GM21381 (cell line): ENCODE data around the gene HOXB3.
"Not testable (repeated sequence)": the region's sequence is repeated elsewhere in the genome, so short reads cannot be mapped to it uniquely, and the experiment has no call there.

Source experiments
- ATAC-seq: cut with Tn5 transposase; IDR thresholded peaks from one replicate; pipeline ENCODE4 v1.9.1; 2021; ENCODE audit warnings: mild to moderate bottlenecking, moderate library complexity; ENCODE audit not compliant: unreplicated experiment

The HOXB3 gene

DNA sequence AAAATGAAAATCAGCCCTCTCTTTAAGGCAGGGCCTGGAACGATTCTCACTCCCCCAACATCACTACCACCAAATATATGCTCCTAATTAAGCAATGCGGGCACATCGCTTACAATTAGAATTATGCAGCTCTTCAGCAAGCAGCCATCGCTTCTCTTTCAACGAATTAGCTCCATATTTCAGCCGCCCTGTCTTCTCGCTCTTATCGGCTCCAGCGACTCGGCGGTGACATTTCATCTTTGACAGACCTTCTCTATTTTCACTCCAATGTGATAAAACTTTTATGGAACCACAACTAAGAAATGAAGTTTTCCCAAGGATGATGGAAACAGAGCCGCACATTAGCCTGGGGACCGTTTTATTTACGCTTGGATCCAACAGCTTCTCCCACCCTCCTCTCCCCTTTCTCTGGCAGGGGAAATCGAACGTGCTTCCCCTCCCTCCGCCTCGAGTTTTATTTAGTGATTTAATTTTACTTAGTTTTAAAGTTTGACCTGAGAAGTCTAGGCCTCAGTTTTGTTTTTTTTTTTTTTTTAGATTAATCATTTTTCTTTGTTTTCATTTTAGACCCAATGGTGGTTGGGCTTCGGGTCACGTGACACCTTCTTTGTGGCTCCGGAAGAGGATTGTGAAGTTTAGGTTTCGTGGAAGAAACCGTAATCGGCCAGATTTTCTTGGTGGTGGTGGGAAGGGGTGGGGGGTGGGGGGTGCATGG, 42.1 kb downstream of the HOXB3 start:
- no peak for ATAC-seq

DNA sequence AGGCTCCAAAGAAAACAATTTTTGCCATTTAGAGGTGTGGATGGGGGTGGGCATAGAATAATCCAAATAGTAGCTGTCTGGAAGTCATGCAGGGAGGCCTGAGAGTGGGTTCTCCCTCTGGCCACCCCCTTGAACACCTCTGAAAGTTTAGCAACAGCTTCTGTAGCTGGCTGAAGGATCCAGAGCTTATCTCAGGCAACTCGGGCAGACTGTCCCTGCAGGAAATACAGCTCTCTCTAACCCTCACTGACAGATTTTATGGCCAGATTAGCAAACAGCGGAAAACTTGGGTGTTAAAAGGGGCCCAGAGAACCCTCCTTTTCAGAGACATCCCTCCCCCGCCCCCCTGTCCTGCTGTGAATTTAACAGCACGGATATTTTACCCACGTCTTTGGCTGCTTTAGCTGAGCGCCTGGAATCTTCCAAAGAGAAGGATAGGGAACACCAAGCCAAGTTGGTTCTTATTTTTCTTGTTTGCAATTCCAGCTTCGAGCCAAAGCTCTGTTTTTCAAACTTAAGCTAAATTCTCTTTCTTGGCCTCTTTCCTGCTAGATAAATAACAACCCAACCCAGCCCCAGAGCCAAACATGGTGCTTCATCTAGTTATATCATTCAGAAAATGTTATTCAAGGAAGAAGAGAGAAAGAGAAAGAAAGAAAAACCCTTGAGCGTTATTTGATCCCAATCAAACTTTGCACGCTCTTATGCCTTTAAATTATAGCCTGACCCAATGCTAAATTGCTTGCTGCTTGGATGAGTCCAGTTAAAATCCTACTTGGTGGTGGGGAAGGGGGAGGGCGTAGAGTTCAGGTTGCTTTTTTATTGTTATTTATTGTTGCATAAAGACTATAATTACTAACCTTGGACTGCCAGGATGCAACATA, 42.9 kb downstream of the HOXB3 start:
- ATAC-seq = no peak

DNA sequence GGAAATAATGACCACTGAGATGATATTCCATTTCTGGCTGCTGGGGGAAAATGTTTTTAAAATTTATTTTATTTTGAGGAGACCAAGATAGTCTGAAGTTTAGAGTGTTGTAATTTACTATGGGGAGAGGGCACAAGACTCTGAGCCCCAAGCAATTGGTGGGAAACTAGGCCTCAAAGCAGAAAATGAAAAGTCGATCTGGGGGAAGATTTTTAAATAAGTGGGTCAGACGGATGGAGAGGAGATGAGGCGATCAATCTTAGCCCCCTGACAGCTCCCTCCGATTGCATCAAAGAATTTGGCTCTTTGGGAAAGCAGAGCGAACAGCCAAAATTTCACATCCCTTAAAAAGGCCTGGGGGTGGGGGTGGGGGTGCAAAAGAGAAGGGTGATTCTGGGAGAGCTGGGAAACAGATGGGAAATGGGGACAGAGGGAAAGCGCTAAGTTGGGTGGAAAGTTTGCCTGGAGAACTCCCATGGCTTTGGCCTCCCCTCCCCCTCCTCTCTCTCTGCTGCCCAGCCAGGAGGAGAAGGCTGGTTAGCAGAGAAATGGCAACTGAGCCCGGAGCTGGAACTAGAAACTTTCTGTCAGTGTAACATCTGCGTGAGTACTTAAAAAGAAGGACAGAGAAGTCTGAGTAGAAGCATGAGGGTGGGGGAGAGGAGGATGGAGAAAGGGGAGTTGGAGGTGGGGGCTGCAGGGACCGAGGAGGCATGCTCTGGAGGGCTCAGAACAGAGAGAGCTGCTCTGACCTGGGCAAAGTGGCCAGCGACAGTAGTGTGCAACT, 43.7 kb downstream of the HOXB3 start:
- no peak for ATAC-seq

DNA sequence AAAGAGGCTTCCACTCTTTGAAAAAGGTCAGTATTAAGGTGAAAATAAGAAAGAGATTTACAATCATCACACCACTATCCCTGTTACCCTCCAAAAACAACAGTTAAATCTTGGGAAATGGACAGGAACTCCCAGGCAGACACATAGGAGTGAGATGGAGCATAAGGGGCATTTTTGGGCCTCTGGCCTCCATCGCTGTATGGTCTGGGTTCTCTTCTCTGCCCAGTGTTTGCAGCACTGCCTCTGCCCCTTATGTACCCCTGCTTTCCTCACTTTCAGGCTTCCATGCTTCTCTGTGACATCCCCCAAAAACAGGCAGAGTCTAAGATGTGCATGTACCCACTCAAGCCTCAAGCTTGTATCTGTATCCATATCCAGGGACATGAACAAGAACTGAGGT, 44.5 kb downstream of the HOXB3 start:
- no peak for ATAC-seq

DNA sequence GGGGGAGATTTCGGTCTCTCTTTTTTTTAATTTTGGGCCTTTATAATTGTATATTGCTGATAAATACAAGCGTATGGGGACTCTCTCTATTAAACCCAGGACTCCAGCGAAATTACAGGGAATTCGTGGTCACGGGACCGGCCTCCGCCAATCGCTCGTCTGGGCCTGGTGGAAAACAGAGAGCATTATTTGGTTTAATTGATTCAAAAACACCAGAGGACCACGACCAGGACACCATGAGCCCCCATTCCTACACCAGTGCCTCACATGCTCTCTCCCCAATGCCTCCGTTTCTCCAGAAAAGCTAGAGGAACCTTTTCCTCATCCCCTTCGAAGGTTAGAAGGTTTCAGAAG, 45.0 kb downstream of the HOXB3 start, which contains the start of gene HOXB2:
Gene HOXB2, minus strand, starts transcription at position 88 of the 354 bp plus-strand sequence. CDS start 198 bp downstream, outside the sequence.
- no peak for ATAC-seq

DNA sequence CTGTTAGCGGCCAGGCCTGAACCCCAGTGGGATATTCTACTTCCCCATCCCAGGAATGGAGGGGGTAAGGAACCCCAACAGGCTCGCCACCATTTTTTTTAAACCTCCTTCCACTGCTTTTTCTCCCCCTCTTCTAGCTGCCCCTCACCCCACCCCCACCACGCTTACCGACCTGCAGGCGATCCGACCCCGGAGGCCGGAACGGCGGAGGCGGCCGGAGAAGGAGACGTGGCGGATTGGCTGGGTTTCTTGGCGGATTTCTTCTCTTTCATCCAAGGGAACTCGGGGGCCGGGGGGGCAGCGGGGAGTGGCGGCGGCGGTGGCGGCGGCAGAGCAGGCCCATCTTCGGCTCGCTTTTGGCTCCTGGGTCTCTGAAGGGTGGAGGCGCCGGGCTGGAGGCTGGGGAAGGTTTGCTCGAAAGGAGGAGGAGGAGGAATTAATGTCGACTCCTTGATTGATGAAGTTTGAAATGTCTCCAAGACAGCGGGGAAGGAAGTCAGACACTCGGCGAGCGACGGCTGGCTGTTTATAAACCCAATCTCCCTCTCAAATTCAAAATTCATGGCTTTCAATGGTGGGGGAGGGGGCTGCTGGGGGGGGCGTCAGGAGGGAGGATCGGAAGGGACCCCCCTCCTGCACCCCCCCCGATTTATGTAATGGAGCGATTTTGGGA, 45.6 kb downstream of the HOXB3 start:
- ATAC-seq = no peak

DNA sequence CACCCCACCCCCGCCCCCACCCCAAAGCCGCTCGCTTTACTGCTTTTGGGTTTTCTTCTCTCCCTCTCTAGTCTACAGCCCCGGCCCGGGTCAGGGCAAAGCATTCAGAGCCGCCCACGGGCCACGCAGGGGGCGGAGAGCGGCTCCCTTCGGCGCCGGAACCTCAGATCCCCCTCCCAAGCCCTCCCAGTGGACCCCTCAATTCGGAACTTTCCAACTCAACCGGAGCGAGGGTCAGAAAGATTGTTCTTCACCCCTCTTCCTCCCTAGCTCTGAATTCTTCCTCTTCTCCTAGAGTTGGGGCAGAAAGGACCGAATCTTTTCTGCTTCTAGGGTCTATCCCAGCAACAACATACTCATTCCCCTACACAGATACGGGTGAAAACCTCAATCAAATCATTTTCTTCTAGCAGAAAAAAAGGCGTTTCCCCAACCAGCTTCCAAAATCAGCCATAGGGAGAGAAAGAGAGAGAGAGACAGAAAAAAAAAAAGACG, 46.1 kb downstream of the HOXB3 start:
- no peak for ATAC-seq

DNA sequence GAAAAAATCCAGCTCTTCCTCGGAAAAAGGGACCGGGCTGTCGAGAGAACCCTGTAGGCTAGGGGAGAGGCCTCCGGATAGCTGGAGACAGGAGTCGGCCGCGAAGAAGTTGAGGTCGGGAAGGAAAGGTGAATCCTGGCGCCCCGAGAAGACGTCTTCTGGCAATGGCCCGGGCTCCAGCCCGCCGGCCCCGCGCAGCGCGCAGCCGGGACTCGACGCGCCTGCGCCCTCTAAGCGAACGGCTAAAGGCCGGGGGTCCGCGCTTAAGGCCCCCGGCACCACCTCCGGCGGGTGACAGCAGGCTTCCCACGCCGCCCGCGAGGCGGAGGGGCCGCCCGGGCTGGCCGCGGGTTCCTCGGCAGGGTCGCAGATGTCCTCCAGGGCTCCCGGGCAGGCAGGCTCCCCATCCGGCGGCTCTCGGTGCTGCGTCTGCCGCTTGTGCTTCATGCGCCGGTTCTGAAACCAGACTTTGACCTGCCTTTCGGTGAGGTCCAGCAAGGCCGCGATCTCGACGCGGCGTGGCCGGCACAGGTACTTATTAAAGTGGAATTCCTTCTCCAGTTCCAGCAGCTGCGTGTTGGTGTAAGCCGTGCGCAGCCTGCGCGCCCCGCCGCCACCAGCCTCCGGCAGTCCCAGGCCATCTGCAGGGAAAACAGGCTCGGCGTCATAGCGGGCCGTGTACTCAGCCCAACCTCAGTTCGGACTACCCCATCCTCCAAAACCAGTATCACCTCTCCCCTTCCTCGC, 46.8 kb downstream of the HOXB3 start:
- ATAC-seq = peak; percentile 40

DNA sequence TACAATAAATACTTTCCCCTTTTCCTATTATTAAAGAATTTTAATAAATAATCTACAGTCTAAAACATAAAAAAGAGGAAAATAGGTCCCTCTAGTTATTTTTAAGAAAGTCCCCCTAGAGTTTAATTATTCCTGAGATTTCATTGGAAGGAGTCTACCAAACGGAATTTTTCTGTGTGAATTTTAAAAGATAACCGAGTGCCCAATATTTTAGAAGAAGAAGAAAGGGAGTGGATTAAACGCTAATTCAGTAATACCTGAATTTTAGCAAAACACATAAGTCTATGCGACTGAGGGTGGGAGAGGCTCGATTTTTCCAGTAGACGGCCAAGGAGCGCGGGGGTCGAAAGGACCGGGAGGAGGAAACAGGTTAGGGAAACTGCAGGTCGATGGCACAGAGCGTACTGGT, 47.3 kb downstream of the HOXB3 start:
- ATAC-seq = no peak

DNA sequence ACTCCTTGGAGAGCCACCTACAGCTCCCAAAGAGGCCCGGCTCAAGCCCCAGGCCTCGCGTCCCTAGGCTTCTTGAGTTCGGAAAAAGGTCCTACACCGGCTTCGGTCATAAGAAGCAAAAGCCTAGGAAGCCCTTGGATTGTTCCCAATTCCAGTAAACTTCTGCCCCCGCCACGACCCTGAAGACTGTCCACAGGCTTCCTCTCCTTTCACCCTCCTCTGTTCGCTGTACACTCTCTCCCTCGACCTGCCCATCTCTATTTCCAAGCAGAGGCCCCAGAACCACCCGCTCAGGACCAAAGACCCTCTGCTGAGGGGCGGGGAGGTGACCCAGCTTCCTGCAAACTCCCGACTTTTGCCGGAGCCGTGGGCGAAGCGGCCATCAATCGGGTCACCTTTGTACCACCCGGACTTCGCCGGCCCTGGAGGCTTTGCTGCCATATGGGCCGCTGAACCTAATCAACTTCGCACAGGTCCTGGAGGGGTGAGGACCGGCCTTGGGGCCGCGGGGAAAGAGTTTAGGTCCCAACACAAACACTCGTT, 47.9 kb downstream of the HOXB3 start:
- ATAC-seq = no peak

DNA sequence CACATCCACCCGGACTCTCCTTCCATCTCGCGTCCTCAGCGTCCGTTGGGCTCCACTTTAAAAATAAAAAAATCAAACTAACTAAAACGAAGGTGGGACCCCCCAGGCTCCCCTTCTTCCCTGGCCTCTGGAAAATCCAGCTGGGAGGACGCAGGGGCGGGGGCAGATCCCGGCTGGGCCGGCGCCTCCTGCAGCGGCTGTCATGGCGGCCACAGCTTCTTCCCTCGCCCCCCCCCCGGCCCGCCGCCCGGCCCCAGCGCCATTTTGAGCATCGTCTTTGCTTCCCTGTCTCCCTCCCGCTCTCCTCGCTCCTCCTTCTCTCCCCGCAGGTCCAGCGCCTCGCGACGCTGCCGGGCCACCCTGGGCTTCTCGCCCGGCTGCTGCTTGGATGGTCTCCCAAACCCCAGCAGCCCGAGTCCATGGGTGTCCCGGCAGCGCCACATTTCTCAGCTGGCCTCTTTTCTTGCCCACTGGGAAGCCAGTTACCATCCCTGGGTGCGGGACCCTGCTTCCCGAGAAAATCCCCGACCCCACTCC, 48.4 kb downstream of the HOXB3 start:
- ATAC-seq = no peak

DNA sequence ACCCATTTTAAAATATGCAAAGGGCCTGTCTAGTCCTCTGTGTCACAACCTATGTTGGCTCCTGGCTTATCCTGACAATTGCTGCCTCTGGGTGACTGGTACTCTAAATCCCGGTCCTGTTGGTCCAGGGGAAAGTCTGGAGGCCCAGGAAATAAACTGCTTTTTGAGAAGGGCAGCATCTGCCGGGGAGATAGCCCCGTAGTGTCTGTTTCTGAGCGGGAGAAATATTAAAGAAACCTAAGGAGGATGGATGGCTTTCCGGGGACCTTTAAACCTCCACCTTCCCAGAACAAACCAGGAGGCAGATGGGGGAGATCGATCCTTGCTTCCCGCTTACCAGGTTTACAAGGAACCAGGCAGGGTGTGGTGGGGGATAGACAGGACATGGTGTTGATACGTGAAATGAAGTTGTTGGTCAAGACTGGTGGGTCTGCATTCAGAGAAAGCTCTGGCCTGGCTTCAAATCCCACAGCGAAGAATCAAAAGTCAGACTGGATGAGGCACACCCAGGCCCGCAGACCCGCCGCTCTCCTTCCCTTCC, 48.9 kb downstream of the HOXB3 start:
- no peak for ATAC-seq

DNA sequence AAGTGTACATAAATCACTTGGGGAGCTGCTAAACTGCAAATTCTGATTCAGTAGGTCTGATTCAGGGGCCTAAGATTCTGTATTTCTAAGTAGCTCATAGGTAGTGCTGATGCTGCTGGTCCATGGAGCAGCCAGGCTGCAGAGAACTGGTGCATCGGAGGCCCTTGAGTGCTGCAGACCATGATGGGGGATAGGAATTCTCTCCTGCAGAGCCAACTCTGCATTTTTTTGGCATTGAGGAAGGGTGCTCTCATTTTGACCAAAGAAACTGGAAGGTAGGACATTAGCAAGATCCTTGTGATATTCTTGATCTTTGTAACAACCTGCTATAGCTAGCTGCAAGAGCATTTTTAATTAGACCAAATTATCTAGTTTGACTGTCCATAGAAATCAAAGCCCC, 49.8 kb downstream of the HOXB3 start:
- ATAC-seq = no peak

DNA sequence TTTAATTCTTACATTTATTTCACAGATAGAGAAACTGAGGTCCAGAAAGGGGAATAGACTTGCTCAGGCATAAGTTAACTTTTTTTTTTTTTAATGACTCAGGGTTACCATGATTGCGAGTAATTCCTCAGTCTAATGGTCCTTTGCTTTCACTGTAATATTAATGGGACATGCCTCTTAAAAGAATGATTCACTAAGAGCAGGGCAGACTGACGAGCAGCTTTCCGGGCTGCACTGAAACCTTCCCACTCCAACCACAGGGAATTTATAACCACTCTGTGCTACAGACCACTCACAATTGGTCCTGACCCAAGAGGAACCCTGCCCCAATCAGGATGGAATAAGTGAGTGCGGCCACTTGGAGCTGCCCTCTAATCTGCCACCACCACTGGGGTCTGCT, 50.9 kb downstream of the HOXB3 start:
- ATAC-seq = no peak

DNA sequence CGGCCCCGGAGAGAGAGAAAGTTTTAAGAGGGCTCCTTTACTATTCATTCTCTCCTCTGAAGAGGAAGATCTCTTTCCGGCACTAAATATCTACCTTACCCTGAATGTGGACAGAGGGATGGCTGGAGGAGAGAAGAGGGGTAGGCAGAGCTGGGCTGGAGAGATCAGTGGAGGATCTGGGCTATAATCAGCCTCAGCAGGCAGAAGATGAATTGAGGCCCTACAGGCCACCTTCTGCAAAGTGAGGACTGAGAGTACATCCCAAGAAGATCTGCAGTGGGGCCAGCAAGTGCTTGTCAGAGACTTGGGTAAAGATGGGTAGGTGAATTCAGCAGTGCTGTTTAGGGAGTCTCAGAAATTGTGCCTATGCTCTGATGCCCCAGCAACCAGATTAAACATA, 52.7 kb downstream of the HOXB3 start:
- ATAC-seq = no peak

DNA sequence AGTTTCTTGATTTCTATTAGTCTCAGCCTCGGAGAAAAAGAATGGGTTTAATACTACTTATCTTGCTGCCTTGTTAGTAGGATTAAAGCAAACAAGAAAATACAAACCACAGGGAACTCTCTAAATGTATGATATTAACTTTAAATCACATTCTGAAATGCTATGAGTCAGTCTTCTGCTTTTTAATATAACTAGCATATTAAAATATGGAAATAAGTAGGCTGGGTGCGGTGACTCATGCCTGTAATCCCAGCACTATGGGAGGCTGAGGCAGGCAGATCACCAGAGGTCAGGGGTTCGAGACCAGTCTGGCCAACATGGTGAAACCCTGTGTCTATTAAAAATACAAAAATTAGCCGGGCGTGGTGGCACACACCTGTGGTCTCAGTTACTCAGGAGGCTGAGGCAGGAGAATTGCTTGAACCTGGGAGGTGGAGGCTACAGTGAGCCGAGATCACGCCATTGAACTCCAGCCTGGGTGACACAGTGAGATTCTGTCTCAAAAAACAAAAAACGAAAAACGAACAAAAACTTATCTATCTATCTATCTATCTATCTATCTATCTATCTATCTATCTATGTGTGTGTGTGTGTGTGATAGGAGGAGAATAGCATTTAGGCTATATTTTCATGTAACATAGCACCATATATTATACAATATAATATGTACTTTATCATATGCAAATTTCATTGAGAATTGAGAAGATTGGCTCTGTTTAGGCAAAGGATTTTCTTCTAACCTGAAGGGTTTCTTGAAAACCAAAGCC, 54.1 kb downstream of the HOXB3 start:
- not testable (repeated sequence) for ATAC-seq

DNA sequence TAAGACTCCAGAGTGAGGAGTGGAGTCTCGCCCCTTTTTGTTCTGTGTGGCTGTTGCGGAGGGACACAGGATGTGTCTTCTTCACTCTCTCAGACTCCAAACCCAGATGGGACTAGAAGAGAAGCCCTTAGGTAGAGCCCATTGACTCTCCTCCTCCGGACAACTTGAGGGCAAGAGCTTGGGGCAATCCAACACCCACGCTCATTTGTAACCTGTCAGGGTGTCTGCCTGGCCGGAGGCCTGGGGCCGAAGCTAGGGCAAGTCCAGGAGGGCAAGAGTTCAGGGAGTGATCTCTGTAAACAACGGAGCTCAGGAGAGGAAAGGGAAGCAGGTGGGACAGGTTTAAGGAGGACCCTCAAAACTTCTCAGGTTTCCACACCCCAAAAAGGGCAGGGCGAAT, 57.8 kb downstream of the HOXB3 start:
- no peak for ATAC-seq

DNA sequence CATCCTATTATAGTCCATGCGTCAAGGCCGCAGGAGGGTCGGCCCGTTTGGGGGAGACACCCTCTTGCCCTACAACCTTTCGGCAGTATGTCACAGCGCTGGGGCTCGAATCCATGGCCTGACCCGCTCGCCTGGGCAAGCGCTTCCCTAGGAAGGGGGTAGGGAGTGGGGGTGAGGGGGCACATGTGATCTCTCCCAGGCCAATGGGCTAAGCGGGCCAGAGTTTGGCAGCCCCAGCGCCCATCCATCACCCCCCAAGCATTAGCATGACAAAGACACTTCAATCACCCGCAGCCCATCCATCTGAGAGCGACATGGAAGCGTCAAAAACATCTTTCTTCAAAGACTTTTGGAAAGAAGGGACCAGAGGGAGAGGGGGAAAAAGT, 59.2 kb downstream of the HOXB3 start, which contains the start of gene HOXB1:
Gene HOXB1, minus strand, starts transcription at position 125 of the 386 bp plus-strand sequence. Its CDS starts 107 bp downstream, at position 18.
- no peak for ATAC-seq
